ENCODE measurements around the gene SEPTIN11.
"Not testable (repeated sequence)": the region's sequence is repeated elsewhere in the genome, so short reads cannot be mapped to it uniquely, and the experiment has no call there.

Gene SEPTIN11

DNA sequence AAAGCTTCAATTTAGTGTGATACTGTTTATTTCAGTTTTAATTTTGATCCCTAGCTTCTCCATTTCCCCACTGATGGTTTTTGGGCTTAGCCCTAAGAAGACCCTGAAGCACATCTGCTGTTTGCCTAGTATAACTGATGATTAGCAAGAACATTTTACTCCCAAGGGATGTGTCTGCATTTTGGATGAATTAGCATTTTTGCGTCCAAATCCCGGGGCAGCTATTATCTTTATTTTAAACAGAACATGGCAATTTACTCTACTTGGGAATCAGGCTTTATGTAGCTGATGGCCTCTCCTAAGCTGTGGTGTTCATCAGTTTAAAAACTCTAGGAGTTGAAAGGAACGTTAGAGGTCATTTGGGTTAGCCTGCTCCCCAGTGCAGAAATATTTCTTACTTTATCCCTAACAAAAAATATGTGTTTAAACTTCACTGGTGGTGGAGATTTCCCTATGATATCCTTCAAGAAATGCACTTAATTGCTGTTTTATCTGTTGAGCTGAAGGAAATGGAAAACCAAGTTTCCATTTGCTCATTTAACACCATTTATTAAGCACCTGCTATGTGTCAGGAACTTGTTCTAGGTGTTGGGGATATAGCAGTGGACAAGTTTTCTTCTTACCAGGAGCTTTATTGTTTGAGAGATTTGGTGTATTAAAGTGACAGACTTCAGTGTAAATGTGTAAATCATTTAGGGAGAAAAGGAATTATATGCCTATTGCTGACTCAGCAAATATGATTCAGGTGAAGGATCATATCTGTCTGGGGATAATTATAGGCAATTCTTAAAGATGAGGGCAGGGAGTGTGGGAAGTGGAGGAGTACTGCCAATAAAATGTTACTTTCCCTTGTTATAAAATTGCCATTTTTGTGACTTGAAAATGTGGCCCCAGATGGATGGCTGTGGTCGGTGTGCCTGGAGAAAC lies 3.4 kb downstream of the SEPTIN11 start:
- no peak overlapping the region for H3K9ac ChIP-seq (ENCODE audit: low read length in 2 of 2)
- H3K36me3 ChIP-seq (ENCODE audit: control insufficient read depth in 2 of 2, insufficient read depth in 2 of 2, low read length in 2 of 2) = no peaks in the 10 kb centered on the region
- no peaks in the 10 kb centered on the region for H3K27me3 ChIP-seq (ENCODE audit: control insufficient read depth in 1 of 2, insufficient read depth in 2 of 2, low read length in 2 of 2)
- H3K27ac ChIP-seq (ENCODE audit: low read length) = no peak overlapping the region
- H3K9me3 ChIP-seq (ENCODE audit: control insufficient read depth in 2 of 2, low read length in 2 of 2) = no peaks in the 10 kb centered on the region
- no peak overlapping the region for H3K4me3 ChIP-seq (ENCODE audit: low read length in 2 of 2)
- H3K4me1 ChIP-seq (ENCODE audit: control insufficient read depth, insufficient read depth, low read length) = peaks cover 10% of the 10 kb centered on the region

GRCh38 chr4:76953956-76954355 lies 4.4 kb downstream of the SEPTIN11 start:
- Histone ChIP-seq H3K4me1 (ENCODE audit: control insufficient read depth, insufficient read depth, low read length) (peaks cover 4% of the 10 kb centered on the region), H3K36me3 (ENCODE audit: control insufficient read depth in 2 of 2, insufficient read depth in 2 of 2, low read length in 2 of 2) (no peaks in the 10 kb centered on the region), H3K9me3 (ENCODE audit: control insufficient read depth in 2 of 2, low read length in 2 of 2) (no peaks in the 10 kb centered on the region), H3K4me3 (ENCODE audit: low read length in 2 of 2) (no peak overlapping the region), H3K27me3 (ENCODE audit: control insufficient read depth in 1 of 2, insufficient read depth in 2 of 2, low read length in 2 of 2) (no peaks in the 10 kb centered on the region), H3K9ac (ENCODE audit: low read length in 2 of 2) (no peak overlapping the region), H3K27ac (ENCODE audit: low read length) (no peak overlapping the region)

DNA sequence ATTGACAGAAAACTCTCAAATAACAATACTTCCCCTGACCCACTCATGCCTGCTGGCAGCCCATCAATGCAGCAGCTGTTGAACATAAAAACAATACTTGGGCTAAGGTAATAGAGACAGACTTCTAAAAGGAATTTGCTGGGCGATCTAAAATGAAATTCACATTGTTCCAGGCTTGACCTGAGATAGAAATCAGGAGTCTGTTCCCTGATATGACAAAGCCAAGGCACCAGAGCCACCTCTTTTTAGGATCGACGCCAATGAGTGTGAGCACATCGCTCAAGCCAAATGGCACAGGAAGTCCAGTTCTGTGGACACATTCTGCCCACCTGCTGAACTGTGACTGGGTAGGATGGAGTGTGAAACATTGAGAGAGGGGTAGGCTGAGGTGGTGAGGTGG lies 4.9 kb downstream of the SEPTIN11 start:
- peaks cover 4% of the 10 kb centered on the region for H3K4me1 ChIP-seq (ENCODE audit: control insufficient read depth, insufficient read depth, low read length)

GRCh38 chr4:76955182-76955581 lies 5.6 kb downstream of the SEPTIN11 start:
- Histone ChIP-seq H3K4me3 (ENCODE audit: low read length in 2 of 2) (no peak overlapping the region), H3K27me3 (ENCODE audit: control insufficient read depth in 1 of 2, insufficient read depth in 2 of 2, low read length in 2 of 2) (no peaks in the 10 kb centered on the region), H3K4me1 (ENCODE audit: control insufficient read depth, insufficient read depth, low read length) (peaks cover 4% of the 10 kb centered on the region), H3K27ac (ENCODE audit: low read length) (no peak overlapping the region), H3K36me3 (ENCODE audit: control insufficient read depth in 2 of 2, insufficient read depth in 2 of 2, low read length in 2 of 2) (no peaks in the 10 kb centered on the region), H3K9ac (ENCODE audit: low read length in 2 of 2) (no peak overlapping the region), H3K9me3 (ENCODE audit: control insufficient read depth in 2 of 2, low read length in 2 of 2) (no peaks in the 10 kb centered on the region)

More for the DNA sequence above, 4.9 kb downstream of the SEPTIN11 start:
- no peaks in the 10 kb centered on the region for H3K27me3 ChIP-seq (ENCODE audit: control insufficient read depth in 1 of 2, insufficient read depth in 2 of 2, low read length in 2 of 2)
- H3K9me3 ChIP-seq (ENCODE audit: control insufficient read depth in 2 of 2, low read length in 2 of 2) = no peaks in the 10 kb centered on the region
- no peak overlapping the region for H3K9ac ChIP-seq (ENCODE audit: low read length in 2 of 2)
- no peak overlapping the region for H3K4me3 ChIP-seq (ENCODE audit: low read length in 2 of 2)
- no peaks in the 10 kb centered on the region for H3K36me3 ChIP-seq (ENCODE audit: control insufficient read depth in 2 of 2, insufficient read depth in 2 of 2, low read length in 2 of 2)
- H3K27ac ChIP-seq (ENCODE audit: low read length) = no peak overlapping the region

DNA sequence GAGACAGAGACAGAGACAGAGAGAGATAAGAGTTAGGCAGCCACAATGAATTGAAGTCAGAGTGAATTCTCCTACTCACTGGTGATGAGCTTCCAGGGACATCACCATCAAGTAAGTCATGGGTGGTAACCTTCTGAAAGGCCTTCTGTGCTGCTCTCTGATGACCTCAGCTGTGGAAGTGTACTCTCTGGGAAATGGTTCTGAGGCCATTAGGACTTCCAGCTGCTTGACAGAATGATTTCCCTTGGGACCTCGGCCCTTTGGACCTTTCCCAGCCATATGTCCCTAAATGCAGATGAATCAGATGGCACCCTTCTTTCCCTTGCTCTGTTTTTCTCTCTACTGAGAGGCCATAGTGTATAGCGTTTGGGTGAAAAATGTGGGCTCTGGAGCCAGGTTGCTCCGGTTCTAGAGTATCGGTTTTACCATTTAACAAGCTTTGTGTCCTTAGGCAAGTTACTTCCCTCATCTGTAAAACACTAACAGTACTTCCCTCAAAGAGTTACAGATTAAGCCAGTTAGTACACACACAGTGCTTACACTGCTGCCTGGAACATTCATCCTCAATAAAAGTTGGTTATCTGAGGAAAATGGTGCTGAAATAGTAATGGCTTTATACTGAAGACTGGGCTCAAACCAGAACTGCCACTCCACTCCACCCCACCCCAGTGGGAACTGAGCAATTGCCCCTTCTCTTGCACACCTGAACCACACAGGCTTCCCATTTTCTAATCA lies 7.6 kb downstream of the SEPTIN11 start:
- no peaks in the 10 kb centered on the region for H3K27me3 ChIP-seq (ENCODE audit: control insufficient read depth in 1 of 2, insufficient read depth in 2 of 2, low read length in 2 of 2)
- no peak overlapping the region for H3K4me3 ChIP-seq (ENCODE audit: low read length in 2 of 2)
- H3K27ac ChIP-seq (ENCODE audit: low read length) = no peak overlapping the region
- no peak overlapping the region for H3K9ac ChIP-seq (ENCODE audit: low read length in 2 of 2)
- H3K36me3 ChIP-seq (ENCODE audit: control insufficient read depth in 2 of 2, insufficient read depth in 2 of 2, low read length in 2 of 2) = no peaks in the 10 kb centered on the region
- H3K9me3 ChIP-seq (ENCODE audit: control insufficient read depth in 2 of 2, low read length in 2 of 2) = no peaks in the 10 kb centered on the region
- H3K4me1 ChIP-seq (ENCODE audit: control insufficient read depth, insufficient read depth, low read length) = no peaks in the 10 kb centered on the region

GRCh38 chr4:76958891-76959290 lies 9.3 kb downstream of the SEPTIN11 start:
- Histone ChIP-seq H3K27ac (ENCODE audit: low read length) (no peak overlapping the region), H3K9me3 (ENCODE audit: control insufficient read depth in 2 of 2, low read length in 2 of 2) (no peaks in the 10 kb centered on the region), H3K4me3 (ENCODE audit: low read length in 2 of 2) (no peak overlapping the region), H3K9ac (ENCODE audit: low read length in 2 of 2) (no peak overlapping the region), H3K27me3 (ENCODE audit: control insufficient read depth in 1 of 2, insufficient read depth in 2 of 2, low read length in 2 of 2) (no peaks in the 10 kb centered on the region), H3K36me3 (ENCODE audit: control insufficient read depth in 2 of 2, insufficient read depth in 2 of 2, low read length in 2 of 2) (no peaks in the 10 kb centered on the region), H3K4me1 (ENCODE audit: control insufficient read depth, insufficient read depth, low read length) (no peaks in the 10 kb centered on the region)

DNA sequence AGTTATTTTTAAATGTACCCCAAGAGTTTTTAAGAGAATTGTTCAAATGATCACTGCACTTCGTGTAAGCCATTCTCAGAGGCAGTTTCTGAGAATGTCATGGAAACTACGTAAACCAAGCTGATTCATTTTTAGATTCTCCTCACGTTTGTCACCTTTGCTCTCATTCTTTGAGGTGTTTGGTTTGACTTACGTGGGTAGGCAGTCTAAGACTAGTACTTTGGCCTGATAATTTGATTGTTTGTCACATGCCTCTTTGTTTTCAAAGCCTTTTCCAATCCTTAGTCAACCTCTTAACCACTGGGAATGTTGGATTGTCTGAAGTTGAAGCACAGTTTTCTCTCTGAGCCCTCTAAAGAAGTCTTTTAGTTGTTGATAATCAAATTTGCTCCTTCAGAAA lies 10.5 kb downstream of the SEPTIN11 start:
- Histone ChIP-seq H3K27ac (ENCODE audit: low read length) (no peak overlapping the region), H3K36me3 (ENCODE audit: control insufficient read depth in 2 of 2, insufficient read depth in 2 of 2, low read length in 2 of 2) (no peaks in the 10 kb centered on the region), H3K4me3 (ENCODE audit: low read length in 2 of 2) (no peak overlapping the region), H3K27me3 (ENCODE audit: control insufficient read depth in 1 of 2, insufficient read depth in 2 of 2, low read length in 2 of 2) (no peaks in the 10 kb centered on the region), H3K9me3 (ENCODE audit: control insufficient read depth in 2 of 2, low read length in 2 of 2) (no peaks in the 10 kb centered on the region), H3K9ac (ENCODE audit: low read length in 2 of 2) (no peak overlapping the region), H3K4me1 (ENCODE audit: control insufficient read depth, insufficient read depth, low read length) (no peaks in the 10 kb centered on the region)

DNA sequence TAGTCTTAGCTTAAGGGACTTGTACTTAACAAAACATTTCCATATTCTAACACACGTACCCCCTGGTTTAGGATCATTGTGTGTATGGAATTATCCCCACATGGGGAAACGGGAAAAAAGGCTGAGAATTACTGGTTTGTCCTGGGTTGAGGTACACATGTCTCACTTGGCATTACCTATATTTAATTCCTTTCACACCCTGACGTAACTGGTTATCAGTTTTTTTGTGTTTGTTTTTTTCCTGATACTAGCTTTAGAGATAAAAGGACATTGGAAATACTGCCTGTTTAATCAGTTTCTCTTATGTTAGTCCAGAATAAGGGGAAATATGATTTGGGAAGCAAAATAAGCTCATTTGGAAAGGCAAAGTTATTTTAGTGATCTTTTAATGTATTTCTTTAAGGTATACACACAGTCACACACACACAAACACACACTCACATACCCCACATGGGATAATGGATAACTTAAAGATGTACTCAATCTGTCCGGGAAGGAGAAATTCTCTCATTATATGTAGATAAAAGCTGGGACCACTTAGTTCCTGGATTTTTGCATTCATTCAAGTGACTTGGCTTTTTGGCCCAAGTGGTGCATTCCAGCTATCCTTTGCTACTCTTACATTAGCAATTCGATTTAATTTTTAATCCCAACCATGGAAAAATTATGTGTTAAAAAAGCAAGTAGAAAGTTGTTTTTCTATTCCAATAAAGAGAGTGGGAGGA lies 13.0 kb downstream of the SEPTIN11 start:
- H3K9me3 ChIP-seq (ENCODE audit: control insufficient read depth in 2 of 2, low read length in 2 of 2) = no peaks in the 10 kb centered on the region
- no peak overlapping the region for H3K9ac ChIP-seq (ENCODE audit: low read length in 2 of 2)
- no peak overlapping the region for H3K27ac ChIP-seq (ENCODE audit: low read length)
- no peaks in the 10 kb centered on the region for H3K4me1 ChIP-seq (ENCODE audit: control insufficient read depth, insufficient read depth, low read length)
- no peaks in the 10 kb centered on the region for H3K27me3 ChIP-seq (ENCODE audit: control insufficient read depth in 1 of 2, insufficient read depth in 2 of 2, low read length in 2 of 2)
- no peaks in the 10 kb centered on the region for H3K36me3 ChIP-seq (ENCODE audit: control insufficient read depth in 2 of 2, insufficient read depth in 2 of 2, low read length in 2 of 2)
- no peak overlapping the region for H3K4me3 ChIP-seq (ENCODE audit: low read length in 2 of 2)

GRCh38 chr4:76963131-76963750 lies 13.7 kb downstream of the SEPTIN11 start:
- Histone ChIP-seq H3K36me3 (ENCODE audit: control insufficient read depth in 2 of 2, insufficient read depth in 2 of 2, low read length in 2 of 2) (no peaks in the 10 kb centered on the region), H3K9me3 (ENCODE audit: control insufficient read depth in 2 of 2, low read length in 2 of 2) (no peaks in the 10 kb centered on the region), H3K9ac (ENCODE audit: low read length in 2 of 2) (no peak overlapping the region), H3K27me3 (ENCODE audit: control insufficient read depth in 1 of 2, insufficient read depth in 2 of 2, low read length in 2 of 2) (no peaks in the 10 kb centered on the region), H3K4me1 (ENCODE audit: control insufficient read depth, insufficient read depth, low read length) (no peaks in the 10 kb centered on the region), H3K4me3 (ENCODE audit: low read length in 2 of 2) (no peak overlapping the region), H3K27ac (ENCODE audit: low read length) (no peak overlapping the region)

DNA sequence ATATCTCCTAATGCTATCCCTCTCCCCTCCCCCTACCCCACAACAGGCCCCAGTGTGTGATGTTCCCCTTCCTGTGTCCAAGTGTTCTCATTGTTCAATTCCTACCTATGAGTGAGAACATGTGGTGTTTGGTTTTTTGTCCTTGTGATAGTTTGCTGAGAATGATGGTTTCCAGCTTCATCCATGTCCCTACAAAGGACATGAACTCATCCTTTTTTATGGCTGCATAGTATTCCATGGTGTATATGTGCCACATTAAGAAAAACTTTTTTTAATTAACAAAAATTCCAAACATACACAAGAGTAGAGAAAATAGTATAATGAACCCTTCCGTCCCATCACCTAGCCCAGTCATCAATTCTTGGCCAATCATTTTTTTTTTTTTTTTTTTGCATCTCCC lies 14.4 kb downstream of the SEPTIN11 start:
- not testable (repeated sequence) for H3K27me3 ChIP-seq (ENCODE audit: control insufficient read depth in 1 of 2, insufficient read depth in 2 of 2, low read length in 2 of 2); H3K9me3 ChIP-seq (ENCODE audit: control insufficient read depth in 2 of 2, low read length in 2 of 2); H3K36me3 ChIP-seq (ENCODE audit: control insufficient read depth in 2 of 2, insufficient read depth in 2 of 2, low read length in 2 of 2); H3K27ac ChIP-seq (ENCODE audit: low read length); H3K4me3 ChIP-seq (ENCODE audit: low read length in 2 of 2); H3K4me1 ChIP-seq (ENCODE audit: control insufficient read depth, insufficient read depth, low read length); H3K9ac ChIP-seq (ENCODE audit: low read length in 2 of 2)
